Stomach (tissue), 4 donors: ENCODE results near the gene LCN2.

Source experiments
- CTCF ChIP-seq, 7 experiments: fragments of 450-650 bp in 4 of 7; fragments of 200-600 bp in 3 of 7; sonication (generic) in 3 of 7; IDR thresholded peaks; one replicate each; pipeline ENCODE4 v1.5.1; 2016 to 2019; ENCODE audit warnings: antibody characterized with exemption in 7 of 7, control low read depth in 2 of 7, mild to moderate bottlenecking in 1 of 7
- EP300 ChIP-seq: sonication (generic); formaldehyde crosslinking; IDR thresholded peaks from one replicate; pipeline ENCODE4 v1.6.1; 2017; ENCODE audit warnings: antibody characterized with exemption
- POLR2A ChIP-seq, 4 donors: fragments of 450-650 bp; IDR thresholded peaks; one replicate each; pipeline ENCODE4 v1.6.1; 2016; ENCODE audit warnings: antibody characterized with exemption in 4 of 4, control low read depth in 2 of 4, mild to moderate bottlenecking in 1 of 4, moderate library complexity in 1 of 4
- POLR2AphosphoS5 ChIP-seq, 3 donors: sonication (generic); formaldehyde crosslinking; IDR thresholded peaks; one replicate each; pipeline ENCODE4 v1.6.1; 2016; ENCODE audit warnings: antibody characterized with exemption in 3 of 3

GRCh38 chr9:128193469-128194096 is 44.3 kb downstream of the LCN2 start:
- TF ChIP-seq POLR2A (IDR thresholded peaks at IDR 0.05) (no peak), CTCF (IDR thresholded peaks at IDR 0.05) (no peak), POLR2AphosphoS5 (IDR thresholded peaks at IDR 0.05) (no peak), EP300 (no peak)
